Chondrocyte (in vitro differentiated cells): ENCODE results near the gene GET4. TPM values are rescaled to one million over a fixed set of nuclear protein-coding genes. Genes with fewer than 3 reads are reported as not detected.

Experiments used
- DNase-seq: peaks from one replicate; pipeline ENCODE4 v3.0.0; 2021; ENCODE audit warnings: mixed read lengths, low spot score
- H3K27ac Mint-ChIP-seq: one replicate; pipeline ENCODE4 v1.8.0; 2021; ENCODE audit warnings: mild to moderate bottlenecking, moderate library complexity, mixed read lengths; ENCODE audit not compliant: unreplicated experiment
- H3K27me3 Mint-ChIP-seq: 2 replicates; pipeline ENCODE4 v1.8.0; 2021; ENCODE audit warnings: low read depth, mixed read lengths
- H3K36me3 Mint-ChIP-seq: 2 replicates; pipeline ENCODE4 v1.8.0; 2021; ENCODE audit warnings: low read depth, mixed read lengths
- H3K4me1 Mint-ChIP-seq: 2 replicates; pipeline ENCODE4 v1.8.0; 2021; ENCODE audit warnings: low read depth, mild to moderate bottlenecking, mixed read lengths
- H3K4me3 Mint-ChIP-seq: one replicate; pipeline ENCODE4 v1.8.0; 2021; ENCODE audit warnings: mild to moderate bottlenecking, moderate library complexity, mixed read lengths; ENCODE audit not compliant: unreplicated experiment
- H3K9me3 Mint-ChIP-seq: 2 replicates; pipeline ENCODE4 v1.8.0; 2021; ENCODE audit warnings: low read depth, mixed read lengths
- total RNA-seq: library from RNA; stranded (reverse); gene quantifications from 3 replicates; pipeline ENCODE4 v1.2.1, GENCODE V29; 2021
- TF ChIP-seq, protein P1 (sequence below): fragments of 200-600 bp; sonication (generic); IDR thresholded peaks from 2 replicates; pipeline ENCODE4 v1.5.0; 2021; ENCODE audit warnings: antibody characterized with exemption, mild to moderate bottlenecking, moderate library complexity

The GET4 gene
- total RNA-seq, 1 donor from 2014 or later = 28.0 TPM

DNA sequence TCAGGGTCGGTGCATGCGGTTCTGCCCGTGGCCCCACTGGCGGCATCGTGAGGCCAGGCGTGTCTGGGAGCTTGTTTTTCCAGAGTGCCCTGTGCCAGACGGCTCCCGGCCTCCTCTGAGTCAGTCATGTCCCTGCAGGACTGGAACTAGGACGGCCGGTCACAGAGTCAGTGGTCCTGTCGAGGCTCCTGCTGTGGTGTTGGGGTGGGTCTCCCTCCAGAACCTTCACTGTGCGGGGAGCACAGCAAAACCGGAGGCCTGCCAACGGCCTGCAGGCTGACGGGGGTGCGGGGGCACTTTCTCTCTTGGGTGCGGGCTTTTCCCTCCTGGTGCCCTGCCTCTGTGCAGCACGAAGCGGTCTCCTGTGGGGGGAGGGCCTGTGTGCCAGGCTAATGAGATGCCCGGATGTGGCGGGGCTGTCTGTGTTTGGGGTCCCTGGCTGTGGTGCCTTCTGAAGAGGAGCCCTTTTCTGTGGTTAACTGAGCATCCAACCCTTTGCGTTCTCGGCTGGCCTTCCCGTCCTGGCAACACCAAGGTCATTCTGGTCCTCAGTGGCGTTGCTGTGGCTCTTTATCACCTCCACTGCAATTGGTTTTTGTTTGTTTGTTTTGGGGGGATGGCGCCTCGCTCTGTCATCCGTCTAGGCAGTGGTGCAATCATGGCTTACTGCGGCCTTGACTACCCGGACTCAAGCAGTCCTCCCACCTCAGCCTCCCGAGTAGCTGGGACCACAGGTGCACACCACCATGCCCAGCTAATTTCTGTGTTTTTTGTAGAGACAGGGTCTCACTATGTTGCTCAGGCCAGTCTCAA lies 8.0 kb downstream of the GET4 start:
- peak overlapping the region; percentile 85 for H3K27ac Mint-ChIP-seq
- H3K27me3 Mint-ChIP-seq = no peaks in the 10 kb centered on the region
- no peaks in the 10 kb centered on the region for H3K9me3 Mint-ChIP-seq
- peak; percentile 82 for DNase-seq
- peaks cover 22% of the 10 kb centered on the region for H3K4me1 Mint-ChIP-seq
- H3K36me3 Mint-ChIP-seq = peaks cover 5% of the 10 kb centered on the region
- TF ChIP-seq, protein P1, sequence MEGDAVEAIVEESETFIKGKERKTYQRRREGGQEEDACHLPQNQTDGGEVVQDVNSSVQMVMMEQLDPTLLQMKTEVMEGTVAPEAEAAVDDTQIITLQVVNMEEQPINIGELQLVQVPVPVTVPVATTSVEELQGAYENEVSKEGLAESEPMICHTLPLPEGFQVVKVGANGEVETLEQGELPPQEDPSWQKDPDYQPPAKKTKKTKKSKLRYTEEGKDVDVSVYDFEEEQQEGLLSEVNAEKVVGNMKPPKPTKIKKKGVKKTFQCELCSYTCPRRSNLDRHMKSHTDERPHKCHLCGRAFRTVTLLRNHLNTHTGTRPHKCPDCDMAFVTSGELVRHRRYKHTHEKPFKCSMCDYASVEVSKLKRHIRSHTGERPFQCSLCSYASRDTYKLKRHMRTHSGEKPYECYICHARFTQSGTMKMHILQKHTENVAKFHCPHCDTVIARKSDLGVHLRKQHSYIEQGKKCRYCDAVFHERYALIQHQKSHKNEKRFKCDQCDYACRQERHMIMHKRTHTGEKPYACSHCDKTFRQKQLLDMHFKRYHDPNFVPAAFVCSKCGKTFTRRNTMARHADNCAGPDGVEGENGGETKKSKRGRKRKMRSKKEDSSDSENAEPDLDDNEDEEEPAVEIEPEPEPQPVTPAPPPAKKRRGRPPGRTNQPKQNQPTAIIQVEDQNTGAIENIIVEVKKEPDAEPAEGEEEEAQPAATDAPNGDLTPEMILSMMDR = no peak
- no peak overlapping the region for H3K4me3 Mint-ChIP-seq

DNA sequence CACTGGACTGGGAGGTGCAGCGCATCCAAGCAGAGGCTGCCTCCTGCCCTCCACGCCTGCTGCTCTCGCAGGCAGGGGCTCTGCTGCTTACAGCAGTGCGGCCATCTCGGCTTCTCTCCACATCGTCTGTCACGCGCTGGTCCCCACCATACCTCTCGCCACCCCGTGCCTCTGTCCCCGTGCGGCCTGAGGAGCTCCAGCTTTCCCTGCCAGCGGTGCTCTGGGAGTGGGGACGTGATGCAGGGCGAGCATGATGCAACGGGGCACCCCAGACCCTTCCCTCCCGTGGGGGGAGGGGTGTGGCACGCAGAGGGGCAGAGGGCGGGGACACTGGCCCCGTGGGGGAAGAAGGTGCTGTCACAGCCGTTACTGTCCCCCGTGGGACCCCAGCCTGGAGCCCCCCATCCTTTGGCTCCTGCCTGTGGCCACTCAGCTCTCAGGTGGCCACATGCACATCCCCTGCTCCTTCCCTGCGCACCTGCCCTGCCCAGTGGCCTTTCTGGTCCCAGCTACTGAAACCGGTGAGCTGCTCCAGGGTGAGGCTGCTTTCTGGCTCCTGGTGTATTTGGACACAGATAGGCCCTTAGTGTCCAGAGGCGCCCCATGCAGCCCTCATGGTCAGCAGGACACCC lies 9.0 kb downstream of the GET4 start:
- no peaks in the 10 kb centered on the region for H3K27me3 Mint-ChIP-seq
- no peak overlapping the region for H3K4me3 Mint-ChIP-seq
- TF ChIP-seq, protein P1 = no peak
- peaks cover 18% of the 10 kb centered on the region for H3K4me1 Mint-ChIP-seq
- H3K9me3 Mint-ChIP-seq = no peaks in the 10 kb centered on the region
- peak; percentile 88 for DNase-seq
- no peak overlapping the region for H3K27ac Mint-ChIP-seq
- H3K36me3 Mint-ChIP-seq = peaks cover 5% of the 10 kb centered on the region

GRCh38 chr7:885893-886625 lies 9.7 kb downstream of the GET4 start:
- H3K27me3 Mint-ChIP-seq = no peaks in the 10 kb centered on the region
- H3K36me3 Mint-ChIP-seq = peaks cover 5% of the 10 kb centered on the region
- H3K4me3 Mint-ChIP-seq = no peak overlapping the region
- peaks cover 18% of the 10 kb centered on the region for H3K4me1 Mint-ChIP-seq
- DNase-seq = peak; percentile 71
- TF ChIP-seq, protein P1 = no peak
- no peak overlapping the region for H3K27ac Mint-ChIP-seq
- no peaks in the 10 kb centered on the region for H3K9me3 Mint-ChIP-seq

DNA sequence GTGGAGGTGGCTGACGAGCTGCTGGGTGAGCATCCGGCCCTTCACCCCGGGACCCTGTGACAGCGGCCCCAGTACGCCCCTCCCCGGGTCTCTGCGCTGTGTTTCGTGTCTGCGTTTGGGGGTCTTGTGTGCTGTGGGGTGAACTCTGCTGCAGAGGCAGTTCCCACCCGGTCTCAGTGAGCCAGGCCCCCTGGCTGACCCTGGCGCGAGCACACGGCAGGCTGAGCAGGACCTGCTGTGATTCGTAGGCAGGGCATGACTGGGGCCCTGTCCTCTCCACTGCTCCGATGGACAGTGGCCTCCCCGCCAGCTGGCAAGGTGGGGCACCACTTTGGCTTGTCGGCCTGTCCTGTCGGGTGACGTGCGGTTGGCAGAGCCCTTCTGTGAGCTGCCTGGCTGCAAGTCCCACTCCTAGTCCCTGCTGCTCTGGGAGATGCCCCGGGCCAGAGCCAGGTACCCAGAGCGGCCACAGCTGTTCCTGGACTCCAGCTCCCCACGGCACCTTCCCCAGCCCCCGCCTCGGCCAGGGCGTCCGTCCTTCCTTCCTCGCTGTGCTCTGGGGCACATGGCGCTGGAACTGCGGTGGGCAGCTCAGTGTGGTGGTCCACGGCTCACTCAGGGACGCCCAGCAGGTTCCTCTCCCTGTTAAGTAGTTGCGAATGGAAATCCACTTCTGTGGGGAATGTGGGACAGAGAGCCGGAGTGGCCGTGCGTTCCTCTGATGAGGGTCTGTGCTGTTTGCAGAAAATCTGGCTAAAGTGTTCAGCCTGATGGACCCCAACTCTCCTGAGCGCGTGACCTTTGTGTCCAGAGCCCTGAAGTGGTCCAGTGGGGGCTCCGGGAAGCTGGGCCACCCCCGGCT lies 10.5 kb downstream of the GET4 start:
- TF ChIP-seq, protein P1 = no peak
- Mint-ChIP-seq H3K27ac (no peak overlapping the region), H3K36me3 (peaks cover 5% of the 10 kb centered on the region), H3K27me3 (no peaks in the 10 kb centered on the region), H3K9me3 (no peaks in the 10 kb centered on the region), H3K4me1 (peaks cover 18% of the 10 kb centered on the region), H3K4me3 (no peak overlapping the region)
- peak; percentile 92 for DNase-seq
